ENCODE measurements around the gene CNKSR3.
A peak's percentile ranks its signal among the peaks of the same experiment; 100 is the strongest.

CNKSR3 gene

GRCh38 chr6:154458565-154459470 lies 51.7 kb downstream of the CNKSR3 start:
- DNase-seq = no peak

GRCh38 chr6:154457881-154458284 lies 52.6 kb downstream of the CNKSR3 start:
- no peak for DNase-seq

- no peak for DNase-seq
These were observed 53.3 kb downstream of the CNKSR3 start for GRCh38 chr6:154457046-154457713.

GRCh38 chr6:154453329-154453728 lies 57.2 kb downstream of the CNKSR3 start:
- DNase-seq = no peak

GRCh38 chr6:154450498-154450897 lies 60.0 kb downstream of the CNKSR3 start:
- peak in 1 of 58 donors; percentile 8 for DNase-seq

GRCh38 chr6:154448448-154449096 lies 61.9 kb downstream of the CNKSR3 start:
- peak in 1 of 58 donors; percentile 56 for DNase-seq

GRCh38 chr6:154447954-154448353 lies 62.5 kb downstream of the CNKSR3 start:
- no peak for DNase-seq

GRCh38 chr6:154446984-154447383 lies 63.5 kb downstream of the CNKSR3 start:
- DNase-seq = no peak

- DNase-seq = no peak
These were observed 65.1 kb downstream of the CNKSR3 start for GRCh38 chr6:154445417-154445816.

- no peak for DNase-seq
These were observed 68.5 kb downstream of the CNKSR3 start for GRCh38 chr6:154441995-154442310.

- DNase-seq = no peak
These were observed 70.0 kb downstream of the CNKSR3 start for GRCh38 chr6:154440422-154441043.

- no peak for DNase-seq
These were observed 70.5 kb downstream of the CNKSR3 start for GRCh38 chr6:154440022-154440421.

GRCh38 chr6:154438882-154439415 lies 71.5 kb downstream of the CNKSR3 start:
- DNase-seq = no peak

- no peak for DNase-seq
These were observed 75.0 kb downstream of the CNKSR3 start for GRCh38 chr6:154435400-154435945.

- no peak for DNase-seq
These were observed 75.8 kb downstream of the CNKSR3 start for GRCh38 chr6:154434662-154435061.

- no peak for DNase-seq
These were observed 76.8 kb downstream of the CNKSR3 start for GRCh38 chr6:154433477-154434241.

- no peak for DNase-seq
These were observed 77.7 kb downstream of the CNKSR3 start for GRCh38 chr6:154432533-154433476.

GRCh38 chr6:154430481-154430919 lies 80.0 kb downstream of the CNKSR3 start:
- no peak for DNase-seq

GRCh38 chr6:154429711-154430110 lies 80.8 kb downstream of the CNKSR3 start:
- DNase-seq = no peak

Data from anterior cingulate cortex (tissue), 58 donors.